ENCODE data around the gene TRPM4.

Gene TRPM4

GRCh38 chr19:49231804-49232203 lies 74.2 kb downstream of the TRPM4 start:
- DNase-seq (ENCODE audit: low read depth): no peak

GRCh38 chr19:49233163-49233562 lies 75.6 kb downstream of the TRPM4 start:
- no peak for DNase-seq (ENCODE audit: low read depth)

- DNase-seq (ENCODE audit: low read depth): no peak
Observed at GRCh38 chr19:49241769-49242168, 84.2 kb downstream of the TRPM4 start.

GRCh38 chr19:49243129-49243528 lies 85.5 kb downstream of the TRPM4 start:
- no peak for DNase-seq (ENCODE audit: low read depth)

- no peak for DNase-seq (ENCODE audit: low read depth)
Observed at GRCh38 chr19:49243726-49244125, 86.1 kb downstream of the TRPM4 start.

GRCh38 chr19:49244256-49244655 lies 86.7 kb downstream of the TRPM4 start:
- no peak for DNase-seq (ENCODE audit: low read depth)

GRCh38 chr19:49247676-49248075 lies 90.1 kb downstream of the TRPM4 start:
- no peak for DNase-seq (ENCODE audit: low read depth)

- DNase-seq (ENCODE audit: low read depth): no peak
Observed at GRCh38 chr19:49249933-49250332, 92.3 kb downstream of the TRPM4 start.

- no peak for DNase-seq (ENCODE audit: low read depth)
Observed at GRCh38 chr19:49255674-49256073, 98.1 kb downstream of the TRPM4 start.

GRCh38 chr19:49256691-49257090 lies 99.1 kb downstream of the TRPM4 start:
- DNase-seq (ENCODE audit: low read depth): no peak
